OCI-LY3 (cell line): Measurements from ENCODE around the gene TTLL8.

Experiments
- H2AFZ ChIP-seq: fragments of 200-600, 300-600 bp; shearing (Covaris generic); 2 replicates; pipeline ENCODE4 v1.6.0; 2014; ENCODE audit warnings: antibody characterized with exemption, low read depth, low read length
- H3K27ac ChIP-seq: fragments of 200-600, 300-600 bp; sonication (generic); 2 replicates; pipeline ENCODE4 v1.5.1; 2014; ENCODE audit warnings: mild to moderate bottlenecking, low read length, moderate library complexity, mixed read lengths
- H3K27me3 ChIP-seq: fragments of 200-600, 300-600 bp; sonication (generic); 2 replicates; pipeline ENCODE4 v1.6.1; 2014; ENCODE audit warnings: low read depth, low read length, mixed read lengths
- H3K36me3 ChIP-seq: fragments of 200-600, 300-600 bp; sonication (generic); replicated peaks from 2 replicates; pipeline ENCODE3; 2014; ENCODE audit warnings: low read depth, low read length, mixed read lengths
- H3K4me1 ChIP-seq: fragments of 300-600, 200-600 bp; sonication (generic); 2 replicates; pipeline ENCODE4 v1.6.1; 2014; ENCODE audit warnings: low read length, mixed read lengths
- H3K4me2 ChIP-seq: fragments of 200-600, 300-600 bp; sonication (generic); 2 replicates; pipeline ENCODE4 v1.6.1; 2014; ENCODE audit warnings: low read length, mixed read lengths
- H3K4me3 ChIP-seq: fragments of 300-600, 200-600 bp; sonication (generic); 2 replicates; pipeline ENCODE4 v1.5.1; 2014; ENCODE audit warnings: antibody characterized with exemption, mild to moderate bottlenecking, low read length, moderate library complexity
- H3K79me2 ChIP-seq: fragments of 300-600, 200-600 bp; shearing (Covaris generic); 2 replicates; pipeline ENCODE4 v1.6.1; 2014; ENCODE audit warnings: mild to moderate bottlenecking, low read length, mixed read lengths
- H3K9ac ChIP-seq: fragments of 300-600, 200-600 bp; shearing (Covaris generic); 2 replicates; pipeline ENCODE4 v1.6.0; 2014; ENCODE audit warnings: mild to moderate bottlenecking, low read length, moderate library complexity
- H3K9me3 ChIP-seq: fragments of 200-600, 300-600 bp; shearing (Covaris generic); 2 replicates; pipeline ENCODE4 v1.6.1; 2014; ENCODE audit warnings: low read length, mixed read lengths; ENCODE audit not compliant: insufficient read depth
- H4K20me1 ChIP-seq: fragments of 200-600, 300-600 bp; sonication (generic); 2 replicates; pipeline ENCODE4 v1.6.1; 2016; ENCODE audit warnings: low read length, mixed read lengths; ENCODE audit not compliant: insufficient read depth
- EZH2phosphoT487 ChIP-seq: fragments of 200-600 bp; shearing (Covaris generic); IDR thresholded peaks from 2 replicates; pipeline ENCODE4 v1.6.1; 2018; ENCODE audit warnings: antibody characterized with exemption, mixed run types, low read depth
- TF ChIP-seq, protein P1 (sequence below): fragments of 200-600, 300-600 bp; sonication (generic); IDR thresholded peaks from 2 replicates; pipeline ENCODE4 v1.5.1; 2014; ENCODE audit warnings: antibody characterized with exemption, low read length, low read depth

TTLL8 gene

DNA sequence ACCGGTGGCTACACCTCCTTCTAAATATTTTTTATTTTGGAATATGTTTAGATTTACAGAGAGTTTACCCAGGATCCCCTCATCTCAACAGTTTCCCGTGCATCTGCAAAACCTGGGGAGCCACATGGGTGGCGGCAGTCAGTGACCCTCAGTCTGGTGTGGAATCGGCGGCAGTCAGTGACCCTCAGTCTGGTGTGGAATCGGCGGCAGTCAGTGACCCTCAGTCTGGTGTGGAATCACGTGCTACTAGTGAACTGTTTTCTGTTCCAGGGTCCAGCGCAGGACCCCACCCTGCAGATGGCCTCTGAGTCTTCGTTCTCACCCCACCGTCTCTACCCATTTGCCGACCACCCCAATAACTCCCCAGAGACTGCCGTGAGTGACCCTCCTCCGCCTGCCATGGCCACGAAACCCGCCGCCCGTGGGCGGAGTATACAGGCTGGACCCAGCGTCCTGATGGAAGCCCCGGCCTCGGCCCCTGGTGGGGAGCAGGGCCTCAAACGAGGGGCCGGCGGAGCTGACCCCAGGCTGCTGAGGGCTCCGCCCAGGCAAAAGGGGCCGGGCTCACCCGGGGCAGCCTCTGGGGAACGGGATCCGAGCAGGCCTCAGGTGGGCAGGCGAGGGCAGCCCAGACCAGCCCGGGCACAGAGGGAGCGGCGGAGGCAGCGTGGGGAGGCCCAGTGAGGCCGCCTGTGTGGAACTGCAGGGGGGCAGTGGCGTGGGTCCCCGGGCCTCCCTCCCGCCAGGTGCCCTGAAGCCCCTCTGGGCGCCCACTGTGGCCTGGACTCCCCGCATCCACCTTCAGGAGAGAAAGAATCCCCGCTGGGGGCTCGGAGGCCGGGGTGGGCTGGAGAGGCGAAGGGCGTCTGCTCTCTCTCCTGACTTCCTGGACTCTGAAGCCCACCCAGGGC lies 48.1 kb downstream of the TTLL8 start:
- H3K27me3 ChIP-seq: no peaks in the 10 kb centered on the region
- H3K4me3 ChIP-seq: peak overlapping the region; percentile 82
- no peaks in the 10 kb centered on the region for H3K36me3 ChIP-seq
- no peaks in the 10 kb centered on the region for H4K20me1 ChIP-seq
- peak overlapping the region; percentile 40 for H3K27ac ChIP-seq
- no peaks in the 10 kb centered on the region for H3K79me2 ChIP-seq
- no peaks in the 10 kb centered on the region for H3K9me3 ChIP-seq
- H3K4me2 ChIP-seq: peak overlapping the region; percentile 91
- peak overlapping the region; percentile 76 for H3K9ac ChIP-seq
- no peak for TF ChIP-seq EZH2phosphoT487
- peaks cover 35% of the 10 kb centered on the region for H3K4me1 ChIP-seq
- peak overlapping the region; percentile 54; the same call in 1 of the 2 replicates for H2AFZ ChIP-seq

DNA sequence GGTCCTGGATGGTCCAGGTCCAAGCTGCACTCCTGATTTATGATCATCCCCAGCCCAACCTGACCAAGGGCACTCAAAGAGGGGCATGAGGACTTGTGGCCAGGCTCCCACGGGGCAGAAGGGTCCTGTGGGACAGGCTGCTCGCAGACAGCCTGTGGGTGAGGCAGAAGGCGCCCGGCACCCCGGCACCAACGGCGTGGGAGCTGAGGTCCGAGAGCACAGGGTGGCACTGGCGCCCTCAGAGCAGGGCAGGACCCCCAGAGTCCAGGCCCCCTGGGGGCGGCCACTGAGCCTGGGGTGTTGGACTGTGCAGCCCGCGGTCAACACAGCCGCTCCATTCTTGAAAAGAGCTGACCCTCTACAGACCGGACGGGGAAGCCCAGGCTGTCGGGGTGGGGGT lies 48.8 kb downstream of the TTLL8 start:
- Histone ChIP-seq H3K9me3 (no peaks in the 10 kb centered on the region), H4K20me1 (no peaks in the 10 kb centered on the region), H3K27me3 (no peaks in the 10 kb centered on the region), H3K27ac (no peak overlapping the region), H3K79me2 (no peaks in the 10 kb centered on the region), H2AFZ (no peak overlapping the region), H3K36me3 (no peaks in the 10 kb centered on the region), H3K4me1 (peaks cover 35% of the 10 kb centered on the region), H3K4me3 (no peak overlapping the region), H3K4me2 (no peak overlapping the region), H3K9ac (no peak overlapping the region)
- TF ChIP-seq, protein P1, sequence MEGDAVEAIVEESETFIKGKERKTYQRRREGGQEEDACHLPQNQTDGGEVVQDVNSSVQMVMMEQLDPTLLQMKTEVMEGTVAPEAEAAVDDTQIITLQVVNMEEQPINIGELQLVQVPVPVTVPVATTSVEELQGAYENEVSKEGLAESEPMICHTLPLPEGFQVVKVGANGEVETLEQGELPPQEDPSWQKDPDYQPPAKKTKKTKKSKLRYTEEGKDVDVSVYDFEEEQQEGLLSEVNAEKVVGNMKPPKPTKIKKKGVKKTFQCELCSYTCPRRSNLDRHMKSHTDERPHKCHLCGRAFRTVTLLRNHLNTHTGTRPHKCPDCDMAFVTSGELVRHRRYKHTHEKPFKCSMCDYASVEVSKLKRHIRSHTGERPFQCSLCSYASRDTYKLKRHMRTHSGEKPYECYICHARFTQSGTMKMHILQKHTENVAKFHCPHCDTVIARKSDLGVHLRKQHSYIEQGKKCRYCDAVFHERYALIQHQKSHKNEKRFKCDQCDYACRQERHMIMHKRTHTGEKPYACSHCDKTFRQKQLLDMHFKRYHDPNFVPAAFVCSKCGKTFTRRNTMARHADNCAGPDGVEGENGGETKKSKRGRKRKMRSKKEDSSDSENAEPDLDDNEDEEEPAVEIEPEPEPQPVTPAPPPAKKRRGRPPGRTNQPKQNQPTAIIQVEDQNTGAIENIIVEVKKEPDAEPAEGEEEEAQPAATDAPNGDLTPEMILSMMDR: no peak
- TF ChIP-seq EZH2phosphoT487: no peak

DNA sequence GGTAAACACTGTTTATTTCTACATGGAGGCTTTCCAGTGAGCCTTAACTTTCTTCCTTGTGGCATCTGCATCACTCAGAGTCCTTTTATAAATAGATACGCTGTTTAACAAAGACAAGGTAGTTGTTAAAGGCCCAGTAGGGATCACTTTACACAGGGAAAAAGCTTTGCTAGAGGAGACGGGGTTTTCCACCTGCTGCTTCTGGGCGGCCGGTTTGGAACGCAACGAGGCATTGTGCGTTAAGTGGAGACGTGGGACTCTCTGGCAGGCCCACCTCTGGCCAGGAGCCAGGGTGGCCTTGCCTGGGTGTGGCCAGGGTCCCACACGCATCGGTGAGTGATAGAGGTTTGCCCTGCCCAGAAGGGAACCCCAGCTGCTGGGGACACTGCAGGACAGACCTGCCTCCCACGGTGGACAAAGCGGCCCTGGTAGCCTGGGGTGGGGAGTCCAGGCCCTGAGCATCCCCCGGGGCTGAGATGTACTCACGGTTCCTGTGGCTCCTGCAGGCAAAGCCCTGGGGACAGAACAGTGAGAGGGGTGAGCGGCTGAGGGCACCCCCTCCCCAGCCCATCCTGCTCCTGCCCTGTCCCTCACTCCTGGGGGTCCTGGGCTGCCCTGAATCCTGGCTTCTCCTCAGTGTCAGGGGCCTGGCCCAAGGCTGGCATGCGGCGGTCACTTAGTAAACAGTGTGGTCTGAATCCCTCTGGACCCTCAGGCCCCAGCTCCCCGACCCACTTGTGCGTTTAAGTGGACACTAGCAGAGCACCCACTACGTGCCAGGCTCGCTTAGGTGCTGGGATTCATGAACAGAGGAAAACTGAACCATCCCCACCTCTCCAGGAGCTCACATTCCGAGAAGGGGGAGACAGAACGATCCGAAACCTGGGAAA lies 49.7 kb downstream of the TTLL8 start:
- H4K20me1 ChIP-seq: no peaks in the 10 kb centered on the region
- no peaks in the 10 kb centered on the region for H3K27me3 ChIP-seq
- H3K4me2 ChIP-seq: no peak overlapping the region
- no peak overlapping the region for H2AFZ ChIP-seq
- H3K9ac ChIP-seq: no peak overlapping the region
- H3K4me1 ChIP-seq: peaks cover 34% of the 10 kb centered on the region
- no peak for TF ChIP-seq EZH2phosphoT487
- TF ChIP-seq, protein P1: no peak
- no peaks in the 10 kb centered on the region for H3K36me3 ChIP-seq
- no peaks in the 10 kb centered on the region for H3K9me3 ChIP-seq
- no peaks in the 10 kb centered on the region for H3K79me2 ChIP-seq
- no peak overlapping the region for H3K27ac ChIP-seq
- H3K4me3 ChIP-seq: no peak overlapping the region

DNA sequence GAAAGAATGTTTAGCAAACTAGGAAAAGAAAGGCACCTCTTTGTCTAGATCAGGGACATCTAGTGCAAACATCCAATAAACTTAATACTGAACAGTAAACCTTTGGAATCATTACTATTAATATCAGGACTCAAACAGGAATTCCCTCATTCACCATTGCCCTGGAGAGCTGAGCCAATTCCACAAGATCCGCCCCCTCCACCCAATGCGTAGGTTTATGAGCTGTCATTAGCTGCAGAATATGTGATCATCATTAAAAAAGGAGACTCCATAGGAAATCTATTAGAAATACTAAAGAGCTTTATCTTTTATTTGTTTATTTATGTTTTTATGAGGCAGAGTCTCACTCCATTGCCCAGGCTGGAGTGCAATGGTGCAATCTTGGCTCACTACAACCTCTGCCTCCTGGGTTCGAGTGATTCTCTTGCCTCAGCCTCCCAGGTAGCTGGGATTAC lies 51.0 kb downstream of the TTLL8 start:
- H3K4me2 ChIP-seq: no peak overlapping the region
- no peak overlapping the region for H2AFZ ChIP-seq
- no peaks in the 10 kb centered on the region for H3K27me3 ChIP-seq
- no peaks in the 10 kb centered on the region for H4K20me1 ChIP-seq
- no peaks in the 10 kb centered on the region for H3K79me2 ChIP-seq
- peaks cover 21% of the 10 kb centered on the region for H3K4me1 ChIP-seq
- TF ChIP-seq, protein P1: no peak
- TF ChIP-seq EZH2phosphoT487: no peak
- H3K9ac ChIP-seq: no peak overlapping the region
- no peak overlapping the region for H3K27ac ChIP-seq
- no peaks in the 10 kb centered on the region for H3K9me3 ChIP-seq
- no peak overlapping the region for H3K4me3 ChIP-seq
- no peaks in the 10 kb centered on the region for H3K36me3 ChIP-seq
